K562 (cell line): ENCODE results near the gene ABCA4. TPM values are rescaled to one million over a fixed set of nuclear protein-coding genes. Genes with fewer than 3 reads are reported as not detected.

ENCODE experiments used
- ARID1B ChIP-seq: fragments of 450-650 bp; IDR thresholded peaks from 2 replicates; pipeline ENCODE4 v1.6.1; 2016; ENCODE audit warnings: antibody characterized with exemption, mild to moderate bottlenecking, inconsistent platforms
- CREB1 ChIP-seq, 2 experiments: sonication (generic) in 1 of 2; formaldehyde crosslinking in 1 of 2; IDR thresholded peaks; 2 replicates each; pipeline versions ENCODE4 v1.6.1 to v1.8.0; 2012 to 2022; ENCODE audit warnings: inconsistent platforms in 1 of 2, mild to moderate bottlenecking in 1 of 2, missing genetic modification reagents in 1 of 2, moderate library complexity in 1 of 2
- ELF1 ChIP-seq: fragments of 200-800 bp; sonication (Bioruptor generic); IDR thresholded peaks from 2 replicates; pipeline ENCODE4 v1.6.1; 2016; ENCODE audit warnings: missing genetic modification characterization, missing compliant biosample characterization
- FOXA1 ChIP-seq: fragments of 450-650 bp; IDR thresholded peaks from 2 replicates; pipeline ENCODE4 v1.6.1; 2016; ENCODE audit warnings: mild to moderate bottlenecking, borderline replicate concordance
- FOXK2 ChIP-seq, 2 experiments: fragments of 450-650 bp; IDR thresholded peaks in 1 of 2; conservative IDR thresholded peaks in 1 of 2; 2 replicates each; pipeline ENCODE4 v1.6.1; 2016; ENCODE audit warnings: low read depth in 2 of 2, mild to moderate bottlenecking in 1 of 2
- GATAD2B ChIP-seq: fragments of 450-650 bp; IDR thresholded peaks from 2 replicates; pipeline ENCODE4 v1.6.1; 2017; ENCODE audit warnings: mild to moderate bottlenecking, borderline replicate concordance
- HMGN3 ChIP-seq: IDR thresholded peaks from 2 replicates; pipeline ENCODE4 v1.6.1; 2011; ENCODE audit warnings: borderline replicate concordance, low read depth, mild to moderate bottlenecking, mixed read lengths, low read length; ENCODE audit not compliant: insufficient read length; ENCODE audit errors: extremely low read depth
- KDM4B ChIP-seq, 2 experiments: fragments of 450-650 bp in 1 of 2; sonication (generic) in 1 of 2; IDR thresholded peaks; 2 replicates each; pipeline ENCODE4 v1.6.1; 2016 to 2017; ENCODE audit warnings: borderline replicate concordance in 2 of 2, antibody characterized with exemption in 1 of 2, low read depth in 1 of 2, mild to moderate bottlenecking in 1 of 2
- LCOR ChIP-seq: sonication (generic); formaldehyde crosslinking; IDR thresholded peaks from 2 replicates; pipeline ENCODE4 v1.8.0; 2022; ENCODE audit warnings: mild to moderate bottlenecking, missing genetic modification reagents
- MEF2A ChIP-seq: IDR thresholded peaks from 2 replicates; pipeline ENCODE4 v1.6.1; 2011; ENCODE audit warnings: low read depth, mild to moderate bottlenecking, low read length, moderate library complexity; ENCODE audit not compliant: control insufficient read depth
- MTA2 ChIP-seq: fragments of 450-650 bp; IDR thresholded peaks from 2 replicates; pipeline ENCODE4 v1.6.1; 2016; ENCODE audit warnings: low read depth
- NFE2L1 ChIP-seq: fragments of 450-650 bp; IDR thresholded peaks from 2 replicates; pipeline ENCODE4 v1.6.1; 2016; ENCODE audit warnings: missing genetic modification characterization, low read depth, mild to moderate bottlenecking, missing compliant biosample characterization, moderate library complexity, borderline replicate concordance
- NFRKB ChIP-seq: fragments of 450-650 bp; IDR thresholded peaks from 2 replicates; pipeline ENCODE4 v1.6.1; 2016; ENCODE audit warnings: low read depth
- PHF20 ChIP-seq: fragments of 450-650 bp; IDR thresholded peaks from 2 replicates; pipeline ENCODE4 v1.6.1; 2018; ENCODE audit not compliant: partially characterized antibody
- SMARCE1 ChIP-seq: fragments of 450-650 bp; IDR thresholded peaks from 2 replicates; pipeline ENCODE4 v1.7.1; 2016; ENCODE audit warnings: mild to moderate bottlenecking
- SNRNP70 ChIP-seq: fragments of 200-400 bp; formaldehyde crosslinking; optimal IDR thresholded peaks from 2 replicates; pipeline ENCODE3; 2017; ENCODE audit warnings: low read depth, low read length
- TBL1XR1 ChIP-seq, 2 experiments: IDR thresholded peaks; 2 replicates each; pipeline ENCODE4 v1.6.1; 2012; ENCODE audit warnings: improper control_type of control experiment in 2 of 2, low read length in 2 of 2, mild to moderate bottlenecking in 1 of 2
- TEAD4 ChIP-seq, 2 experiments: sonication (generic) in 1 of 2; formaldehyde crosslinking in 1 of 2; IDR thresholded peaks; 2 replicates each; pipeline versions ENCODE4 v1.6.1 to v1.8.0; 2012 to 2022; ENCODE audit warnings: borderline replicate concordance in 1 of 2, inconsistent platforms in 1 of 2, low read length in 1 of 2, mild to moderate bottlenecking in 1 of 2, missing genetic modification reagents in 1 of 2
- TGIF2 ChIP-seq: sonication (generic); formaldehyde crosslinking; IDR thresholded peaks from 2 replicates; pipeline ENCODE4 v1.8.1; 2022; ENCODE audit warnings: mild to moderate bottlenecking, missing genetic modification reagents, moderate library complexity
- ZBTB12 ChIP-seq: fragments of 250-450 bp; sonication (Bioruptor Pico); IDR thresholded peaks from 2 replicates; pipeline ENCODE4 v1.4.0; 2020
- ZBTB8A ChIP-seq: fragments of 450-650 bp; IDR thresholded peaks from 2 replicates; pipeline ENCODE4 v1.6.1; 2018; ENCODE audit warnings: mild to moderate bottlenecking, moderate library complexity; ENCODE audit not compliant: partially characterized antibody
- ZC3H11A ChIP-seq: IDR thresholded peaks from 2 replicates; pipeline ENCODE4 v1.6.1; 2012; ENCODE audit warnings: low read depth, low read length, improper control_type of control experiment
- ZNF217 ChIP-seq: sonication (generic); formaldehyde crosslinking; IDR thresholded peaks from 2 replicates; pipeline ENCODE4 v1.8.0; 2022; ENCODE audit warnings: mild to moderate bottlenecking, missing genetic modification reagents
- ZNF274 ChIP-seq: IDR thresholded peaks from 2 replicates; pipeline ENCODE4 v1.6.1; 2011; ENCODE audit warnings: low read depth, mild to moderate bottlenecking, low read length, moderate library complexity, borderline replicate concordance
- ZNF561 ChIP-seq: fragments of 450-650 bp; formaldehyde crosslinking; conservative IDR thresholded peaks from 2 replicates; pipeline ENCODE4 v1.4.0; 2020; ENCODE audit warnings: mild to moderate bottlenecking, moderate library complexity
- ZNF586 ChIP-seq: fragments of 450-650 bp; formaldehyde crosslinking; conservative IDR thresholded peaks from 2 replicates; pipeline ENCODE4 v1.4.0; 2020; ENCODE audit warnings: mild to moderate bottlenecking, moderate library complexity
- polyA plus RNA-seq, 8 experiments: library from polyadenylated mRNA; depleted of rRNA in 4 of 8; stranded (reverse) in 5 of 8; unstranded in 3 of 8; fragments of >200 nt; fragmentation: Nextera tagmentation in 2 of 8; fragmentation: Illumina TruSeq in 1 of 8; extraction: Ambion mirVana in 2 of 8; extraction: Trizol in 1 of 8; gene quantifications; 2 replicates each; pipeline versions ENCODE4 v1.2.1 to v1.2.3, GENCODE V29; 2011 to 2014; ENCODE audit warnings: inconsistent platforms in 1 of 8, missing spikeins in 1 of 8
- total RNA-seq, 7 experiments: library from RNA; depleted of rRNA in 6 of 7; stranded (reverse); fragments of >200 nt in 6 of 7; fragmentation: Illumina TruSeq in 2 of 7; extraction: Trizol in 2 of 7; gene quantifications; 2 replicates each; pipeline versions ENCODE4 v1.2.1 to v1.2.3, GENCODE V29; 2011 to 2021; ENCODE audit warnings: low replicate concordance in 1 of 7
- TF ChIP-seq, protein P1 (sequence below): fragments of 250-450 bp; sonication (Bioruptor Pico); IDR thresholded peaks from 2 replicates; pipeline ENCODE4 v1.8.0; 2021; ENCODE audit warnings: mild to moderate bottlenecking, moderate library complexity

ABCA4 gene
- total and polyA plus RNA-seq, 9 of the 15 experiments (the other 6 are each of a cell fraction or from before 2014, with no cell fraction given) = 0.01 to 0.04 TPM; not detected in 7

DNA sequence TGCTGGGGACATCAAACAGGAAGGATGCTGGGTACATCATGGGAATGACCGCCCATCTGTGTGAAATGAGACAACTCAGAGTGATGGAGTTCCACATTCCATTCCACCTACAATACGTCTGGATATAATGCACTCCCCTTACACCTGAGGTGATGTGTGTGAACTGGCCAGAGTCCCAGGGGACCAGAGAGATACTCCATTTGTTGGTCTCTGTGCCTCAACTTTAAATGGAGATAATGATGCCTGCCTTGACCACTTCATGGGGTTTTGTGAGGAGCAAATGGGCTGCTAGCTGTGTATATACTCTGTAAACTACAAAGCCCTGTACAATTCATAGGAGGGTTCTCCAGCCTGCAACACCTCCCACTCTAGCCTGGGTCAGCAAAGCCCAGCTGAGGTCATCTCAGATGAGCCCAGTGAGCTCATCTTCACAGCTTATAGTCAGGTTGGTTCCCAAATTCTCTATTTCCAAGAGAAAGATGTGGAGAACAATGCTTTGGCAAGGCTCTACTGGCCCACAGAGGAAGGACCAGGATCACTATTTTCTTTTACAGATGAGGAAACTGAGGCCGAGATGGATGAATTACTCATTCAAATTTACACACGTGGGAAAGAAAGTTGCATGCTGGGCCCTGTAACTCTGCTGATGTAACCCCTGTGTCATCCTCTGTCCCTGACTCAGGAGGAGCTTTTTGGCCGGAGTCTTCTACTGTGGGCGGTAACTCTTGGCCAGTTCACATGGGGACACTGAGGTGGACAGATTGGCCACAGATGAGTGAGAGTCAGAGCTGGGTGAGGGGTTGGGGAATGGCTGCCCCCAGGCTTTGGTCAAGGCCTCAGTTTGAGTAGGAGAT lies 106.1 kb downstream of the ABCA4 start (continued):
- TF ChIP-seq ZBTB12 (CRISPR knock-in tag) (no peak), MTA2 (no peak), PHF20 (no peak), HMGN3 (no peak), ZNF561 (CRISPR knock-in tag) (no peak), ARID1B (peak; percentile 33; the same call in 1 of the 2 replicates), LCOR (CRISPR knock-in tag) (no peak), FOXK2 (conservative IDR thresholded peaks at IDR 0.05 in 1 of 2, IDR thresholded peaks at IDR 0.05 in 1 of 2; ENCODE audit: low read depth in 2 of 2) (no peak), NFRKB (no peak; the same call in 1 of the 2 replicates), MEF2A (no peak), ZNF586 (0 out of 2 replicates have a peak, but pooled peaks have one; percentile 51), ZNF274 (no peak), ELF1 (tag) (no peak), KDM4B (IDR thresholded peaks at IDR 0.05; ENCODE audit: borderline replicate concordance in 2 of 2, low read depth in 1 of 2) (no peak), TGIF2 (CRISPR knock-in tag) (no peak), TEAD4 (IDR thresholded peaks at IDR 0.05; ENCODE audit: low read length) (no peak), TEAD4 (CRISPR knock-in tag; IDR thresholded peaks at IDR 0.05; ENCODE audit: borderline replicate concordance) (no peak), TBL1XR1 (IDR thresholded peaks at IDR 0.05; ENCODE audit: low read length in 2 of 2) (no peak), SMARCE1 (peak; percentile 21; the same call in 1 of the 2 replicates), ZC3H11A (no peak), SNRNP70 (no peak), NFE2L1 (no peak), ZBTB8A (no peak), GATAD2B (no peak), FOXA1 (no peak), CREB1 (IDR thresholded peaks at IDR 0.05) (no peak), CREB1 (CRISPR knock-in tag; IDR thresholded peaks at IDR 0.05) (no peak), ZNF217 (CRISPR knock-in tag) (no peak)
- TF ChIP-seq, protein P1, sequence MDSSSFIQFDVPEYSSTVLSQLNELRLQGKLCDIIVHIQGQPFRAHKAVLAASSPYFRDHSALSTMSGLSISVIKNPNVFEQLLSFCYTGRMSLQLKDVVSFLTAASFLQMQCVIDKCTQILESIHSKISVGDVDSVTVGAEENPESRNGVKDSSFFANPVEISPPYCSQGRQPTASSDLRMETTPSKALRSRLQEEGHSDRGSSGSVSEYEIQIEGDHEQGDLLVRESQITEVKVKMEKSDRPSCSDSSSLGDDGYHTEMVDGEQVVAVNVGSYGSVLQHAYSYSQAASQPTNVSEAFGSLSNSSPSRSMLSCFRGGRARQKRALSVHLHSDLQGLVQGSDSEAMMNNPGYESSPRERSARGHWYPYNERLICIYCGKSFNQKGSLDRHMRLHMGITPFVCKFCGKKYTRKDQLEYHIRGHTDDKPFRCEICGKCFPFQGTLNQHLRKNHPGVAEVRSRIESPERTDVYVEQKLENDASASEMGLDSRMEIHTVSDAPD (CRISPR knock-in tag) = no peak
